Naive thymus-derived CD4-positive, alpha-beta T cell (primary cell): ENCODE results near the gene EDAR. TPM values are rescaled to one million over a fixed set of nuclear protein-coding genes. Genes with fewer than 3 reads are reported as not detected.

ENCODE experiments used
- ATAC-seq: fragments of 150-1000 bp; cut with Tn5 transposase; 2 replicates; pipeline ENCODE4 v1.10.0; 2021; ENCODE audit warnings: mild to moderate bottlenecking, moderate library complexity
- CTCF ChIA-PET: fragments of 350-600 bp; sonication (Branson Sonifier 250); formaldehyde crosslinking; loops from one replicate; lab custom pipeline; 2021; ENCODE audit warnings: antibody characterized with exemption; lab: Charles Lee
- POLR2A ChIA-PET: fragments of 350-600 bp; sonication (Branson Sonifier 250); formaldehyde crosslinking; loops from one replicate; lab custom pipeline; 2021; ENCODE audit warnings: antibody characterized with exemption, inconsistent platforms; lab: Charles Lee
- DNase-seq, 9 donors: peaks; one replicate each; pipeline versions ENCODE4 v3.0.0 to v3.0.0-alpha.2; 2020 to 2022; ENCODE audit warnings: mixed read lengths in 1 of 9
- H3K27ac ChIP-seq: one replicate; pipeline ENCODE4 v1.7.0; 2013; ENCODE audit warnings: mild to moderate bottlenecking, low read depth, low read length, moderate library complexity
- H3K27me3 ChIP-seq, 2 donors: one replicate each; pipeline ENCODE4 v1.7.0; 2013; ENCODE audit warnings: low read length in 2 of 2, mild to moderate bottlenecking in 2 of 2, moderate library complexity in 2 of 2; ENCODE audit not compliant: control insufficient read depth in 2 of 2, insufficient read depth in 2 of 2
- H3K36me3 ChIP-seq, 3 experiments: 1 replicate in 2 of 3; 2 replicates in 1 of 3; pipeline ENCODE4 v1.7.0; 2013; ENCODE audit warnings: low read length in 3 of 3, mild to moderate bottlenecking in 3 of 3, moderate library complexity in 1 of 3; ENCODE audit not compliant: insufficient read depth in 3 of 3, control insufficient read depth in 2 of 3
- H3K4me1 ChIP-seq, 2 donors: one replicate each; pipeline ENCODE4 v1.7.0; 2013; ENCODE audit warnings: low read length in 2 of 2, mild to moderate bottlenecking in 2 of 2, moderate library complexity in 1 of 2; ENCODE audit not compliant: control insufficient read depth in 2 of 2, insufficient read depth in 2 of 2
- H3K4me3 ChIP-seq: 2 replicates; pipeline ENCODE4 v1.7.0; 2013; ENCODE audit warnings: mild to moderate bottlenecking, low read length
- H3K9me3 ChIP-seq, 3 experiments: 1 replicate in 2 of 3; 2 replicates in 1 of 3; pipeline ENCODE4 v1.7.0; 2013; ENCODE audit warnings: low read length in 3 of 3; ENCODE audit not compliant: control insufficient read depth in 2 of 3
- H3K27ac Mint-ChIP-seq, 9 donors: one replicate each; pipeline ENCODE4 v1.8.0; 2020 to 2022; ENCODE audit warnings: mixed read lengths in 9 of 9, mild to moderate bottlenecking in 8 of 9, moderate library complexity in 5 of 9, inconsistent platforms in 2 of 9
- H3K27me3 Mint-ChIP-seq, 5 donors: one replicate each; pipeline ENCODE4 v1.8.0; 2021 to 2022; ENCODE audit warnings: mixed read lengths in 5 of 5, mild to moderate bottlenecking in 1 of 5
- H3K36me3 Mint-ChIP-seq, 5 donors: one replicate each; pipeline ENCODE4 v1.8.0; 2020 to 2022; ENCODE audit warnings: mixed read lengths in 5 of 5, mild to moderate bottlenecking in 3 of 5, inconsistent platforms in 1 of 5
- H3K4me1 Mint-ChIP-seq, 7 donors: one replicate each; pipeline ENCODE4 v1.8.0; 2020 to 2022; ENCODE audit warnings: mixed read lengths in 7 of 7, mild to moderate bottlenecking in 3 of 7, inconsistent platforms in 1 of 7
- H3K4me3 Mint-ChIP-seq, 10 donors: one replicate each; pipeline ENCODE4 v1.8.0; 2020 to 2022; ENCODE audit warnings: mild to moderate bottlenecking in 10 of 10, mixed read lengths in 10 of 10, moderate library complexity in 6 of 10, inconsistent platforms in 2 of 10
- H3K9me3 Mint-ChIP-seq, 11 donors: one replicate each; pipeline ENCODE4 v1.8.0; 2020 to 2022; ENCODE audit warnings: mixed read lengths in 11 of 11, mild to moderate bottlenecking in 4 of 11, inconsistent platforms in 1 of 11, moderate library complexity in 1 of 11
- intact Hi-C, 2 donors: fragments of 100-400 bp; cut with micrococcal nuclease; formaldehyde crosslinking; loops; one replicate each; pipeline ENCODE4 v1.15.1; 2023
- polyA plus RNA-seq, 2 donors: library from polyadenylated mRNA; unstranded; fragments of 300-500 nt; fragmentation: Illumina TruSeq; gene quantifications; one replicate each; pipeline ENCODE4 v1.2.3, GENCODE V29; 2021
- total RNA-seq, 6 experiments: library from RNA in 5 of 6; stranded (reverse) in 5 of 6; gene quantifications; 1 replicate in 5 of 6; 2 replicates in 1 of 6; pipeline ENCODE4 v1.2.3 and lab custom pipeline; 2021 to 2026

The EDAR gene
- total and polyA plus RNA-seq, 7 experiments from 2014 or later = 0.17 to 26.8 (median 21.6) TPM

DNA sequence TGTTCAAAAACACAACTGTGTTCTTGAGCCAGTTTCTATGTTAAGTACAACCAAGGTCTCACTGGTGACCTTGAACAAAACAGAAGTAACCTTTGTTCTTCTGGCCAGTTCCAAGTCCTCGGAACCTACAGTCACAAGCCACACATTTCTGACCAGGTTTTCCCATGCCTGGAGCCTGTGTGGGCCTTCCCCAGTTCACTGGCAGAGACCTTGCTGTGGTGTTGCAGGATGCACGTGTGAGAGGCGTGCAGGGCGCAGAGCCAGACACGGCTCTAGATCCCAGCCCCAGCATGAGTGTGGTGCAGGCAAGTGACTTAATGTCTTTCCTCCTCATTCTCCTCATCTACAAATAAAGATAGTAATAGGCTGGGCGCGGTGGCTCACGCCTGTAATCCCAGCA, 25.5 kb upstream of the EDAR start:
- peak overlapping the region in 1 of 9 donors; percentile 10 for H3K27ac Mint-ChIP-seq
- DNase-seq (no peak), ATAC-seq (no peak)
- intact Hi-C loops = no loop called here
- Histone ChIP-seq H3K36me3 (no peaks in the 10 kb centered on the region), H3K27ac (no peak overlapping the region), H3K9me3 (no peaks in the 10 kb centered on the region), H3K27me3 (no peaks in the 10 kb centered on the region), H3K4me3 (no peak overlapping the region), H3K4me1 (no peaks in the 10 kb centered on the region)
- peaks cover 0 to 5% (median 0%) of the 10 kb centered on the region in 11 donors for H3K9me3 Mint-ChIP-seq
- peaks cover 0 to 12% (median 0%) of the 10 kb centered on the region in 5 donors for H3K27me3 Mint-ChIP-seq
- no peaks in the 10 kb centered on the region for H3K36me3 Mint-ChIP-seq
- POLR2A ChIA-PET = no interaction called here
- CTCF ChIA-PET = interaction anchor here (1.5 kb wide), 1 partner anchor 17 kb away, joined by 3 read pairs; no protein-coding TSS in a partner anchor
- peaks cover 7 to 53% (median 32%) of the 10 kb centered on the region in 7 donors for H3K4me1 Mint-ChIP-seq
- H3K4me3 Mint-ChIP-seq = no peak overlapping the region

DNA sequence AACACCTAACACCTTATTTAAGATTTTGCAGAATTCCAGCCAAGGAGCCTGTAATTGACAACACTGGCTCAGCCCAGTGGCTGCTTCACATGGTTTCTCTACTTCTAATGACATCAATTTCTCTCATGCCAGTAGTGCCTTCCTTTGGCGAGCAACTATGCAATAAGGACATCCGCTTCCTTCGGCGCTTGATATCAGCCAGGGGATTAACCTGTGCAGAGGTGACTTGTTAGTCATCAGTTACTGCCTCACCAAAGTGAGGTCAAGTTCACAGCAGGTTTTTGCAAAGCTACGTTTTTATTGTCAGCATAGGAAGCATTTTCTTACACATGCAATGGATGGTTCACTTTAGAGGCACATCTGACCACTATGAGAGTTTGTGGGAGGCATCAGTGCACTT, 24.0 kb upstream of the EDAR start:
- Mint-ChIP-seq H3K27ac (no peak overlapping the region), H3K4me3 (no peak overlapping the region), H3K9me3 (peaks cover 0 to 3% (median 0%) of the 10 kb centered on the region in 11 donors), H3K4me1 (peaks cover 7 to 41% (median 30%) of the 10 kb centered on the region in 7 donors), H3K27me3 (peaks cover 0 to 12% (median 0%) of the 10 kb centered on the region in 5 donors), H3K36me3 (no peaks in the 10 kb centered on the region)
- H3K9me3 ChIP-seq = no peaks in the 10 kb centered on the region
- H3K36me3 ChIP-seq = no peaks in the 10 kb centered on the region
- no peaks in the 10 kb centered on the region for H3K4me1 ChIP-seq
- H3K27me3 ChIP-seq = no peaks in the 10 kb centered on the region
- DNase-seq (no peak), ATAC-seq (no peak)
- POLR2A ChIA-PET = no interaction called here
- intact Hi-C loops = no loop called here
- H3K4me3 ChIP-seq = no peak overlapping the region
- no peak overlapping the region for H3K27ac ChIP-seq
- CTCF ChIA-PET = interaction anchor here (1.5 kb wide), 1 partner anchor 19 kb away, joined by 3 read pairs; no protein-coding TSS in a partner anchor

DNA sequence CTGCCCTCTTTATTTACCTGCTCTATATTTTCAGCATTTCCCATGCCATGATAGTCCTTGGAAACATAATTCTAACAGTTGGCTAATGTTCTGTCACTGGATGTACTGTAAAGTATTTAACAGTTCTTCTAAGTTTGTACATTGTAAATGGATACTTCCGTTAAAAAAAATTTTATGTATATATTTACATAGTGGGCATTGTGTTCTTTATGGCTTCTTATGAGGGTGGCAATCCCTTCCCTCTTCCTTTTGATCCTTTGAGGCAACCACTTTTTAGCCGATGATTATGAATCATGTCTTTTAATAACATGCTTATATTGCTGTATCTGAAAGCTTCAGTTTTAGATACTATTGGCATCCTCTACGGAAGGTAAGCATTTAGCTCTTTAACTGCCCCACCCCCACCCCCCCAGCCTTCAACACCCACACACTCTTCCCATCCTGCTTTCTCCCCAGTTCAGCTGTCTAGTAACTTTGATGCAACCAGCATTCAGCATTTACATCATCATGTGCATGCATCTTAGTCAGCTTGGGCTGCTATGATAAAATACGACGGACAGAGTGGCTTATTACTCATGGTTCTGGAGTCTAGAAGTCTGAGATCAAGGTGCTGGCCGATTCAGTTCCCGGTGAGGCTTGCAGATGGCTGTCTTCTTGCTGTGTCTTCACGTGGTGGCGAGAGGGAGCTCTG, 21.0 kb upstream of the EDAR start:
- Mint-ChIP-seq H3K9me3 (peaks cover 0 to 1% (median 0%) of the 10 kb centered on the region in 11 donors), H3K4me3 (peak overlapping the region in 1 of 10 donors; percentile 38), H3K4me1 (peaks cover 7 to 43% (median 28%) of the 10 kb centered on the region in 7 donors), H3K36me3 (no peaks in the 10 kb centered on the region), H3K27me3 (peaks cover 0 to 8% (median 0%) of the 10 kb centered on the region in 5 donors), H3K27ac (peak overlapping the region in 2 of 9 donors; percentile 28 to 34)
- Histone ChIP-seq H3K27me3 (no peaks in the 10 kb centered on the region), H3K9me3 (no peaks in the 10 kb centered on the region), H3K36me3 (no peaks in the 10 kb centered on the region), H3K27ac (no peak overlapping the region), H3K4me1 (no peaks in the 10 kb centered on the region), H3K4me3 (no peak overlapping the region)
- CTCF ChIA-PET = interaction anchor here (0.7 to 1.2 kb wide), 2 partner anchors 16 to 21 kb away, joined by 3 read pairs; no protein-coding TSS in a partner anchor
- ATAC-seq = no peak
- no peak for DNase-seq
- POLR2A ChIA-PET = interaction anchor here (0.5 to 1.2 kb wide), 6 partner anchors 9 to 331 kb away, joined by 3 to 7 read pairs (median 3); no protein-coding TSS in a partner anchor
- intact Hi-C loops = no loop called here

DNA sequence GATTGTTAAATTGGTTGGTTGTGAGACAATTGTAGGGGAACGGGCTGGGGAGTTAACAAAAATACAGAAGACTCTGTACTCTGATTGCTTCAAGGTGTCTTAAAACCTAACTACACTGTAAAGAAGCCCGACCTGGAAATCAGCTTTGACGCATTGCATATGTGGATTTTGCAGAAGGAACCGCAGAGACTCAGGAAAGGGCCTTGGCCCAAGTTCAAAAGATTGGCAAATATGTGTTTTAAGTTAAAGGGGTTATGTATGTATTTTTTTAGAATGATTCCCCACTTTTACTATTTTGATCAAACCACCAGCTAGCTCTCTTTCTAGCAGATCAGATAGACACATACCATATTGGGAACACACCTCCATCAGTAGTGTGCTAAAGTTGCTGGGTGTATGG, 18.0 kb upstream of the EDAR start:
- no peaks in the 10 kb centered on the region for H3K9me3 ChIP-seq
- H3K27me3 Mint-ChIP-seq = peaks cover 0 to 8% (median 0%) of the 10 kb centered on the region in 5 donors
- ATAC-seq = no peak
- no peak overlapping the region for H3K4me3 Mint-ChIP-seq
- peaks cover 0 to 1% (median 0%) of the 10 kb centered on the region in 11 donors for H3K9me3 Mint-ChIP-seq
- POLR2A ChIA-PET = interaction anchor here (1.0 to 2.2 kb wide), 2 partner anchors 17 to 25 kb away, joined by 3 to 11 read pairs; no protein-coding TSS in a partner anchor
- DNase-seq = no peak
- CTCF ChIA-PET = no interaction called here
- peak overlapping the region in 1 of 9 donors; percentile 57 for H3K27ac Mint-ChIP-seq
- H3K27ac ChIP-seq = no peak overlapping the region
- peaks cover 8 to 56% (median 35%) of the 10 kb centered on the region in 7 donors for H3K4me1 Mint-ChIP-seq
- H3K4me3 ChIP-seq = no peak overlapping the region
- H3K36me3 Mint-ChIP-seq = no peaks in the 10 kb centered on the region
- no peaks in the 10 kb centered on the region for H3K36me3 ChIP-seq
- H3K27me3 ChIP-seq = no peaks in the 10 kb centered on the region
- intact Hi-C loops = no loop called here
- no peaks in the 10 kb centered on the region for H3K4me1 ChIP-seq

DNA sequence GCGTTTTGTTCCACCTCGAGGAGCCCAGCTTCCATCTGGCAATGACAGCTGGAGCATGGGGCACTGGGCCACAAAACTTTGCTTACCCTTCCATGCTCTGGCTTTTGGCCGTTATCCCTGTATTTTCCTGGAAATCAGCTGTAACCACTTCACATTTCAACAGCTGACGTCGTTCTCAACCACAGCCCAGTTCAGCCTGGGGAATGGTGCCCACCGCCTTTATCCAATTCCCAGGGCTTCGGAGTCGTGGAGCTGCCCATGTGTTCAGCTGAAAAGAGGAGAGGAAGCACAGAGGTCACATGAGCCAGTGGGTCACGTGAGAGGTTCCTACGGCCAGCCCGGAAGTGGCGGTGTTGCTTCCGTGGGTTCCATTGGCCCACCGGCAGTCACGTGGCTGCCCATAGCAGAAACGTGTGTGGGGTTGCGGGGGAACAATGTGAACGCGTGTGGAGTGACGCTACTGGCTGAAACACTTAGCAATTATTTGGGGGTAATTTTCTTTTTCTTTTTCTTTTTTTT, 16.7 kb upstream of the EDAR start:
- no peak overlapping the region for H3K27ac ChIP-seq
- H3K36me3 ChIP-seq = no peaks in the 10 kb centered on the region
- H3K27me3 ChIP-seq = no peaks in the 10 kb centered on the region
- peaks cover 0 to 1% (median 0%) of the 10 kb centered on the region in 11 donors for H3K9me3 Mint-ChIP-seq
- H3K4me3 ChIP-seq = no peak overlapping the region
- DNase-seq (no peak), ATAC-seq (no peak)
- POLR2A ChIA-PET = interaction anchor here (0.7 kb wide), 1 partner anchor 106 kb away, joined by 3 read pairs; no protein-coding TSS in a partner anchor
- no peak overlapping the region for H3K4me3 Mint-ChIP-seq
- intact Hi-C loops = no loop called here
- H3K27me3 Mint-ChIP-seq = peaks cover 0 to 4% (median 0%) of the 10 kb centered on the region in 5 donors
- no peaks in the 10 kb centered on the region for H3K9me3 ChIP-seq
- no peaks in the 10 kb centered on the region for H3K36me3 Mint-ChIP-seq
- H3K4me1 ChIP-seq = peaks cover 0 to 8% of the 10 kb centered on the region in 2 donors
- CTCF ChIA-PET = no interaction called here
- no peak overlapping the region for H3K27ac Mint-ChIP-seq
- peaks cover 12 to 56% (median 34%) of the 10 kb centered on the region in 7 donors for H3K4me1 Mint-ChIP-seq

DNA sequence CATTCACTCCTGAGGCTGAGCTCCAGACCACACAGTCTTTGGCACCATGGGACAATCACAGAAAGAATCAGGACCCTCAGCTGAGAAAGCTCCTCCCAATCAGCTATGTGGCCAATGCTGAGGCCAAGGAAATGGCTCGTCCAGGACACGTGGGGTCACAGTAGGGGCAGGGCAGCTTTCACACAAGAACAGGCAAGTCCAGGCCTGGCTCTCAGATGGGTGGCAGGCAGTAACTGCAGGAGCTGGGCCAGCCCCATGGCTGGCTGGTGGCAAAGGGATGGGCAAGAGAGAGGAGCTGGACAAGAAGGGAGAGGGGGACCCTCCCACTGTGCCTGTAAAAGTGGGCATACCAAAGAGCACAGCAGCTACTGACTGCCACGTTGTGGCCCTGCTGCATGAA, 12.2 kb upstream of the EDAR start:
- Histone ChIP-seq H3K27ac (no peak overlapping the region), H3K27me3 (no peaks in the 10 kb centered on the region), H3K4me3 (no peak overlapping the region), H3K4me1 (peaks cover 0 to 11% of the 10 kb centered on the region in 2 donors), H3K9me3 (no peaks in the 10 kb centered on the region), H3K36me3 (no peaks in the 10 kb centered on the region)
- intact Hi-C loops = no loop called here
- ChIA-PET POLR2A (interaction anchor here (1.0 to 3.3 kb wide), 4 partner anchors 9 to 32 kb away, joined by 3 to 11 read pairs (median 4); partner anchors contain the start of gene EDAR), CTCF (interaction anchor here (1.1 to 1.2 kb wide), 2 partner anchors 31 to 128 kb away, joined by 3 to 4 read pairs; partner anchors contain the start of gene SH3RF3)
- DNase-seq (no peak), ATAC-seq (no peak)
- Mint-ChIP-seq H3K27ac (peak overlapping the region in 7 of 9 donors; percentile 24 to 85 (median 72)), H3K9me3 (peaks cover 0 to 1% (median 0%) of the 10 kb centered on the region in 11 donors), H3K4me1 (peaks cover 4 to 45% (median 26%) of the 10 kb centered on the region in 7 donors), H3K4me3 (peak overlapping the region in 8 of 10 donors; percentile 17 to 71 (median 56)), H3K27me3 (no peaks in the 10 kb centered on the region), H3K36me3 (no peaks in the 10 kb centered on the region)
